ENCODE data around the gene CDH15. TPM values are rescaled to one million over a fixed set of nuclear protein-coding genes. Genes with fewer than 3 reads are reported as not detected.
A peak's percentile ranks its signal among the peaks of the same experiment; 100 is the strongest.
"Not testable (repeated sequence)": the region's sequence is repeated elsewhere in the genome, so short reads cannot be mapped to it uniquely, and the experiment has no call there.

CDH15 gene
- polyA plus RNA-seq, 1 donor from 2014 or later = not detected

- Histone ChIP-seq H3K9me2 (ENCODE audit: insufficient read depth, low read length) (no peaks in the 10 kb centered on the region), H3K27ac (ENCODE audit: low read length) (no peak overlapping the region), H3K9me3 (ENCODE audit: low read length) (no peaks in the 10 kb centered on the region), H3K4me2 (ENCODE audit: low read length) (no peak overlapping the region), H3K36me3 (ENCODE audit: insufficient read depth, low read length) (no peaks in the 10 kb centered on the region), H3K27me3 (ENCODE audit: insufficient read depth, low read depth, low read length) (peaks cover 21% of the 10 kb centered on the region), H3K79me2 (replicated peaks; ENCODE audit: insufficient read depth, low read length) (no peaks in the 10 kb centered on the region), H3K4me3 (ENCODE audit: low read length) (no peak overlapping the region), H2AFZ (ENCODE audit: low read depth, low read length) (no peak overlapping the region), H3F3A (ENCODE audit: insufficient read depth, low read length, poor library complexity, severe bottlenecking) (no peaks in the 10 kb centered on the region), H3K9ac (ENCODE audit: low read length) (no peak overlapping the region), H4K20me1 (ENCODE audit: insufficient read depth) (no peaks in the 10 kb centered on the region)
- no peak for TF ChIP-seq MXI1 (conservative IDR thresholded peaks at IDR 0.05; ENCODE audit: poor library complexity, severe bottlenecking)
- TF ChIP-seq EZH2 (IDR thresholded peaks at IDR 0.05; ENCODE audit: borderline replicate concordance, insufficient read depth, low read length, poor library complexity, severe bottlenecking) = no peak
Measured at GRCh38 chr16:89191033-89191900, 19.7 kb downstream of the CDH15 start.

- H3K4me2 ChIP-seq (ENCODE audit: low read length) = no peak overlapping the region
- no peak for TF ChIP-seq TAF1 (IDR thresholded peaks at IDR 0.05; ENCODE audit: low read depth)
- TF ChIP-seq, protein P1, sequence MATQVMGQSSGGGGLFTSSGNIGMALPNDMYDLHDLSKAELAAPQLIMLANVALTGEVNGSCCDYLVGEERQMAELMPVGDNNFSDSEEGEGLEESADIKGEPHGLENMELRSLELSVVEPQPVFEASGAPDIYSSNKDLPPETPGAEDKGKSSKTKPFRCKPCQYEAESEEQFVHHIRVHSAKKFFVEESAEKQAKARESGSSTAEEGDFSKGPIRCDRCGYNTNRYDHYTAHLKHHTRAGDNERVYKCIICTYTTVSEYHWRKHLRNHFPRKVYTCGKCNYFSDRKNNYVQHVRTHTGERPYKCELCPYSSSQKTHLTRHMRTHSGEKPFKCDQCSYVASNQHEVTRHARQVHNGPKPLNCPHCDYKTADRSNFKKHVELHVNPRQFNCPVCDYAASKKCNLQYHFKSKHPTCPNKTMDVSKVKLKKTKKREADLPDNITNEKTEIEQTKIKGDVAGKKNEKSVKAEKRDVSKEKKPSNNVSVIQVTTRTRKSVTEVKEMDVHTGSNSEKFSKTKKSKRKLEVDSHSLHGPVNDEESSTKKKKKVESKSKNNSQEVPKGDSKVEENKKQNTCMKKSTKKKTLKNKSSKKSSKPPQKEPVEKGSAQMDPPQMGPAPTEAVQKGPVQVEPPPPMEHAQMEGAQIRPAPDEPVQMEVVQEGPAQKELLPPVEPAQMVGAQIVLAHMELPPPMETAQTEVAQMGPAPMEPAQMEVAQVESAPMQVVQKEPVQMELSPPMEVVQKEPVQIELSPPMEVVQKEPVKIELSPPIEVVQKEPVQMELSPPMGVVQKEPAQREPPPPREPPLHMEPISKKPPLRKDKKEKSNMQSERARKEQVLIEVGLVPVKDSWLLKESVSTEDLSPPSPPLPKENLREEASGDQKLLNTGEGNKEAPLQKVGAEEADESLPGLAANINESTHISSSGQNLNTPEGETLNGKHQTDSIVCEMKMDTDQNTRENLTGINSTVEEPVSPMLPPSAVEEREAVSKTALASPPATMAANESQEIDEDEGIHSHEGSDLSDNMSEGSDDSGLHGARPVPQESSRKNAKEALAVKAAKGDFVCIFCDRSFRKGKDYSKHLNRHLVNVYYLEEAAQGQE (IDR thresholded peaks at IDR 0.05; ENCODE audit: borderline replicate concordance) = no peak
- TF ChIP-seq CTCF (IDR thresholded peaks at IDR 0.05; ENCODE audit: poor library complexity, severe bottlenecking) = no peak
- no peak overlapping the region for H2AFZ ChIP-seq (ENCODE audit: low read depth, low read length)
- H3F3A ChIP-seq (ENCODE audit: insufficient read depth, low read length, poor library complexity, severe bottlenecking) = no peaks in the 10 kb centered on the region
- H3K9me2 ChIP-seq (ENCODE audit: insufficient read depth, low read length) = no peaks in the 10 kb centered on the region
- peaks cover 21% of the 10 kb centered on the region for H3K27me3 ChIP-seq (ENCODE audit: insufficient read depth, low read depth, low read length)
- no peak overlapping the region for H3K27ac ChIP-seq (ENCODE audit: low read length)
- H3K9me3 ChIP-seq (ENCODE audit: low read length) = no peaks in the 10 kb centered on the region
- no peak overlapping the region for H3K9ac ChIP-seq (ENCODE audit: low read length)
- no peaks in the 10 kb centered on the region for H4K20me1 ChIP-seq (ENCODE audit: insufficient read depth)
- H3K36me3 ChIP-seq (ENCODE audit: insufficient read depth, low read length) = no peaks in the 10 kb centered on the region
- peak overlapping the region; percentile 60 for H3K4me3 ChIP-seq (ENCODE audit: low read length)
- no peaks in the 10 kb centered on the region for H3K79me2 ChIP-seq (replicated peaks; ENCODE audit: insufficient read depth, low read length)
Measured at GRCh38 chr16:89191901-89192185, 20.3 kb downstream of the CDH15 start.

DNA sequence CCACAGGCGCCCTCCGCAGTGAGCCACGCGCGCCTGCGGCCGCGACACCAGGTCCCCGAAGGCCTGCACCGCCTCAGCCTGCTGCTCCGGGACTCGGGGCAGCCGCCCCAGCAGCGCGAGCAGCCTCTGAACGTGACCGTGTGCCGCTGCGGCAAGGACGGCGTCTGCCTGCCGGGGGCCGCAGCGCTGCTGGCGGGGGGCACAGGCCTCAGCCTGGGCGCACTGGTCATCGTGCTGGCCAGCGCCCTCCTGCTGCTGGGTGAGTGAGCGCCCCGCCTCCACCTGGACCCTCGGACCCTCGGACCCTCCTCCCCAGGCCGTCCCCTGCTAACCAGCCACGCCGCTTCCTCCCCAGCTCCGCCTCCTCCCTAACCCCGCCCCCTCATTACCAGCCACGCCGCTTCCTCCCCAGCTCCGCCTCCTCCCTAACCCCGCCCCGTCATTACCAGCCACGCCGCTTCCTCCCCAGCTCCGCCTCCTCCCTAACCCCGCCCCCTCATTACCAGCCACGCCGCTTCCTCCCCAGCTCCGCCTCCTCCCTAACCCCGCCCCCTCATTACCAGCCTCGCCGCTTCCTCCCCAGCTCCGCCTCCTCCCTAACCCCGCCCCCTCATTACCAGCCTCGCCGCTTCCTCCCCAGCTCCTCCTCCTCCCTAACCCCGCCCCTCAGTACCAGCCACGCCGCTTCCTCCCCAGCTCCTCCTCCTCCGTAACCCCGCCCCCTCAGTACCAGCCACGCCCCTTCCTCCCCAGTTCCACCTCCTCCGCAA lies 20.8 kb downstream of the CDH15 start:
- H3K9me3 ChIP-seq (ENCODE audit: low read length); H3K9me2 ChIP-seq (ENCODE audit: insufficient read depth, low read length); H3K9ac ChIP-seq (ENCODE audit: low read length); H3K27ac ChIP-seq (ENCODE audit: low read length); H3K36me3 ChIP-seq (ENCODE audit: insufficient read depth, low read length); H4K20me1 ChIP-seq (ENCODE audit: insufficient read depth); H3F3A ChIP-seq (ENCODE audit: insufficient read depth, low read length, poor library complexity, severe bottlenecking); H3K4me2 ChIP-seq (ENCODE audit: low read length); H2AFZ ChIP-seq (ENCODE audit: low read depth, low read length); H3K79me2 ChIP-seq (replicated peaks; ENCODE audit: insufficient read depth, low read length): not testable (repeated sequence)
- Histone ChIP-seq H3K4me3 (ENCODE audit: low read length) (peak overlapping the region; percentile 60), H3K27me3 (ENCODE audit: insufficient read depth, low read depth, low read length) (peaks cover 21% of the 10 kb centered on the region)

All from neural cell (in vitro differentiated cells).